ENCODE data around the gene PLCH2.

PLCH2 gene

DNA sequence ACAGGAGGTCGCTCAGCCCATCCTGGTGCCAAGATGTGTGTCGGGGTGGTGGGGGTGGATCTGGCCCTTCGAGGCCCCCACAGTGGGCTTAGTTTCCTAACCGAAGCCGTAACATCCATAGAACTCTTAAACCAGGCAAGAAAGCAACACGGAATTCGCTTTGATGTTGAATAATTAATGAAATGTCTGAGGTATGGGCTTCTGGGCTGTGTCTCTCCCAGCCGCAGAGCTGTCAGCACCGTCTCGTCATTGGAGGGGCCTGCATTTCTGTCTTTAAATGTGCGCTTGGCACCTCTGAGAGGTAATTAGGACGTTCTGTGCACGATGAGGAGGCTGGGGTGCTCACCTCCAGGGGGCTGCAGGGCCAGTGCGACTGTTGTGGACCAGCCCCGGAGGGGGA is 13.3 kb upstream of the PLCH2 start:
- DNase-seq (ENCODE audit: low spot score), result no peak

- DNase-seq (ENCODE audit: low spot score), result no peak
Observed at GRCh38 chr1:2463396-2463795, 12.7 kb upstream of the PLCH2 start.

DNA sequence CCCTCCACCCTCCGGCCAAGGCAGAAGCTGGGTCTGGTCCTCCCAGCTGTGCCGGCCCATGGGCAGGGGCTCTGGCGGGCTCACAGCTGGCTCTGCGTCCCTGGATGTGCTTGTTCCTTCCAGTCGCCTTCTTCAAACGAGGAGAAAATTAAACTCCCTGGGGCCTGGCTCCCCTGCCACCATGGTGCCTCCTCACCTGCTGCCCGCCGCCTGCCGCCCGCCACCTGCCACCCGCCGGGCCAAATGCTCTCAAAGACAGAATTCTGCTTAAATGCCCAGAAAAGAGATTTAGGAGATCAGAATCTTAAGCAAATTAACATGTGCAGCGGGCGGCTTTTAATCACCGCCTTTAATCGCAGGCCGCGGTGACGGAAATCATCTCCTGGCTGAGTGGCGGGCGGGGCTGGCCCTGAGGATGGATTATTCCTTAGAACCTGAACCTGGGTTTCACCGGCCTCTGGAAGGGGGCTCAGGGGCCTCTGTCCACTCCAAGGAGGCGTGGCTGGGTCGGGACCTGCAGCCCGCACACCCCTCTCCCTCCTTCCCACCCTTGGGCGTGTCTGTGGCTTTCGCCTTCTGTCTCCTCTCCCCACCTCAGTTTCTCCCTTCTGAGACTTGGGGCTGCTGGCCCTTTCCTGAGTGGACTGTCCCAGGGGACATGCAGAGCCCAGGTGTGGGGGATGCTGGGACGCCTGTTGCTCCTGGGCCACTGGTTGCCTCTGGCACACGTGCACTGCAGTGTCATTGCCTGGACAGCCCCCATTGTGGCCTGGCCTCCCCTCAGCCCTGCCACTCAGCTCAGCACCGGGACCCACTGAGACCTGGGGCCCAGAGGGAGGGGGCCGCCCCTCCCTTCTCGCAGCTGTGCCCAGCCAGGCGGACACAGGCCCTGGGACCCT is 10.5 kb upstream of the PLCH2 start:
- DNase-seq (ENCODE audit: low spot score), result no peak

- DNase-seq (ENCODE audit: low spot score), result no peak
Observed at GRCh38 chr1:2466270-2466665, 9.8 kb upstream of the PLCH2 start.

DNA sequence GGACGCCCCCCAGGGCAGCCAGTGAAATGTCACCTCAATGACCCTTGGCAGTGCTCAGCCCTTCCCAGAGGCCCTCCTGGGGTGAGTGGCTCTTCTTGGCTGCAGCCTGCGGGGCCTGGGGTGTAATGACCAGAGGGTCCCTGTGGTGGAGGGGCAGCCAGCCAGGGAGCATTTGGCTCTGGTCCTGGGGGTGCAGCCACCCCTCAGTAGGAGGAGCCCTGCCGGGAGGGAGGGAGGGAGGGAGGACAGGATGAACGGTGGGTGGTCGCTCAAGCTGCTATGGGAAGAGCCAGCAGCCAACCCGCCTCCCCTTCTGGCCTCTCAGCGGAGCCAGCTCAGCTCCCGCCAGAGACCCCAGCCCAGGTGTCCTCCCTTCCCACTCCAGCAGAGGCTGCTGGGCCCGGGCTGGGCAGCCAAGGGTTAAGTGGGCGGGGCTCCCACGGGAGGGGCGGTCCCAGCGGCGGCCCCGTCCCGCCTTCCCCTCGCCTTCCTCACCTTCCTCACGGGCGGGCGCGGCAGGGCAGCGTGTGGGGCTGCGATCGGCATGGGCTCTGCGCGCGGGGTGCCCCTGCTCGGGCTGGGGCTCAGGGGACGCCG is 9.0 kb upstream of the PLCH2 start:
- no peak for DNase-seq (ENCODE audit: low spot score)

DNA sequence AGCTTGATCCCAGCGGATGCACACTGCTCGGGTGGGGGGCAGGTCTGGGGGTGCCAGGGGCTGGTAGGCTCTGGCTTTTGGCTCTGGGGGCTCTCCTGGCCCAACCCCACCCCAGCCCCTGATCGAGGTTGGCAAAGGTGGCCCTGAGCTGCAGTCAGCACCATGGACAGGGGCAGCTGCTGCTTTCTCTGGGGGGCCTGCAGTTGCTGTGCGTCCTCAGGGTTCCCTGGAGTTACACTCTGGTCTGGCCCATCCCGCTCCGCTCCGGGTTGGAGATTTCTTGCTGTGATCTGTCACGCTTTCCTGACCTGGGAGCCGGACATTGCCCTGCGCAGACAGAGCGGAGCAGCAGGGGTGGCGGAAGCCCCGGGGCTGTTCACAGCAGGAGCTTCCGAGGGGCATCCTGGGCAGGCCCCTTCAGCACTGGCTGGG is 8.0 kb upstream of the PLCH2 start:
- DNase-seq (ENCODE audit: low spot score), result peak; percentile 42

- DNase-seq (ENCODE audit: low spot score), result no peak
Observed at GRCh38 chr1:2468540-2468939, 7.5 kb upstream of the PLCH2 start.

- DNase-seq (ENCODE audit: low spot score), result no peak
Observed at GRCh38 chr1:2469103-2469940, 6.8 kb upstream of the PLCH2 start.

- no peak for DNase-seq (ENCODE audit: low spot score)
Observed at GRCh38 chr1:2470290-2471158, 5.6 kb upstream of the PLCH2 start.

DNA sequence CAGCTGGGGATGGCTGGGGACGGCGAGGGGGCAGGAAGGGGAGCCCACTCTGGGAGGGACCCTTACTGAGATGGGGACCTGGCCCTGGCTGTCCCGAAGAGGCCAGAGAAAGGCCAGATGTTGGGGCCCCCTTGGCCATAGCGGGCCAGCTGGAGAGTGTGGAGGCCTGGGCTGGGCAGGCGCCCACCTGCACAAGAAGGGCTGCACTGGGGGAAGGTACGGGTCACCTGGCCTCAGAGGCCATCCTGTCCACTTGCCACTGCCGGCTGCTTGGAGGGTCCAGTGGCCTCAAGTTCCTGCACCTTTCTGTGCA is 5.0 kb upstream of the PLCH2 start:
- no peak for DNase-seq (ENCODE audit: low spot score)

- DNase-seq (ENCODE audit: low spot score), result no peak
Observed at GRCh38 chr1:2471587-2472001, 4.5 kb upstream of the PLCH2 start.

DNA sequence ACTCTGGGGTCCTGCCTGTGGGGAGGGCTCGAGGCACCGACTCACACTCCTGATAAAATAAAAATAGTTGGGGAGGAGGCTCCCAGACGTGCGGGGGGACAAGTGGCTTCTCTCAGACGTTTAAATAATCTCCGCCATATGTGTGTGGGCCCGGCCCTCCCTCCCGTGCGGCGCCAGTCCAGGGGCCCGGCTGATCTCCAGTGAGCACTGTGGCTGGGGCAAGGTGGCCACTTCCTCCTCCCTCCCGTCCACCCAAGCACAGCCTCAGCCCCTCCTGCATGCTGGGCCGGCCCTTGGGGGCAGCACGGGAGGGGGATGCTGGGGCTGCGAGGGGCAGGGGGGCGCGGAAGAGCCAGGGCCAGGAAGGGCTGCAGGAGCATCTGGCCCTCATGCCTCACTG is 4.0 kb upstream of the PLCH2 start:
- DNase-seq (ENCODE audit: low spot score), result no peak

- no peak for DNase-seq (ENCODE audit: low spot score)
Observed at GRCh38 chr1:2472561-2473177, 3.4 kb upstream of the PLCH2 start.

DNA sequence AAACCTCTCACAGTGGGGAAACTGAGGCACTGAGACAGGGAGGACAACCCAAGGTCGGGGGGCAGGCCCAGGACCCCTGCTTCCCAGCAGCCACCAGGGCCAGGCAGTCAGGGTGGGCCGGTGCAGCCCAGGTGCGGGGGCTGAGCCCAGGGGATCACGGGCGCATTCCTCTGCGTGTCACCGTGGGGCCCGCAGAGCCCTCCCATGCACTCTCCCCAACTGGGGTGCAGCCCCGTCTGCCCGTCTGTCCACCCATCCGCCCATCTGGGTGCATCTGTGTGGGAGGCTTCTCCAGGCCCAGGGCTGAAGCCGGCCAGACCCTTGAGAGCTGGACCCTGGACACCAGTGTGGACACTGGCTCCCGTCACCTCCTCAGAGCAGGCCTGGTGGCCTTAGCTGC is 2.9 kb upstream of the PLCH2 start:
- DNase-seq (ENCODE audit: low spot score), result no peak

- DNase-seq (ENCODE audit: low spot score), result no peak
Observed at GRCh38 chr1:2474104-2474844, 1.8 kb upstream of the PLCH2 start.

DNA sequence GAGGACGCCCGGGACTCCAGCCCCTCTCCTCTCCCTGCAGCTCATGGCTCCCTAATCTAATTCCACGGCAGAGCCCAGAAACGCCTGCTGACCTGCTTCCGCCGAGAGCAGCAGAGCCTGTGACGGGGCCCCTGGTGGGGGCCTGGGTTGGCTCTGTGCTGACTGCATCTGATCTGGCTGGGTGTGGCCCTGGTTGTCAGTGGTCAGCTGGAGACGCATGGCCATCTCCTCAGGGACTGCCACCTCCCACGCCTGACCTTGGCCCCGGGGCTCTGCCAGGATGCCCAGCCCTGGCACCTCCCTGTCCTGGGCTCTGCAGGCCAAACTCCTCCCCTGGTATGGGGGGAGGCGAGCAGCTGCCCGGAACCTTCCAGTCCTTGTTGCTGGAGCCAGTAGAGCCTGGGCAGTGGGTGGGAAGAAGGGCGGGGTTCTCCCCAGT is 1.1 kb upstream of the PLCH2 start:
- peak; percentile 43 for DNase-seq (ENCODE audit: low spot score)

DNA sequence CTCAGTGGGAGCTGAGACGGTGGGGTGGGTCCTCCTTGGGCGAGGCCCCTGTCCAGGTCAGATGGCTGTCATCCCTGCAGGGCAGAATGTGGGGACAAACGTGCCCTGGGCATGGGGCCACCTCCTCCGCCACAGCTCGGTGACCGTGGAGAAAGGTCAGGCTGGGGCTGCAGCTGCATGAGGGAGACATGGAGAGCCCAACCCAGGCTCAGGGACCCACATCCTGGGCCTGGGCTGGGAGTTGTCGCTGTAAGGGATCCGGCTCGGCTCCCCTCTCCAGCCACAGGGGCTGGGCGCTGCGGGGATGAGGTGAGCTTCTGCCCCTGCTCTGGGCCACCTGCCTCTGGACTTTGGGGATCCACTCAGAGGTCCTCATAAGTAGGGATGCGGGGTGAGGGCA is 518 bp upstream of the PLCH2 start:
- no peak for DNase-seq (ENCODE audit: low spot score)

GRCh38 chr1:2477309-2477708 is 1.2 kb downstream of the PLCH2 start:
- DNase-seq (ENCODE audit: low spot score), result no peak

- DNase-seq (ENCODE audit: low spot score), result no peak
Observed at GRCh38 chr1:2477791-2478499, 1.9 kb downstream of the PLCH2 start.

- no peak for DNase-seq (ENCODE audit: low spot score)
Observed at GRCh38 chr1:2479186-2479585, 3.1 kb downstream of the PLCH2 start.

Data from COLO829 (cell line).